Left lung (tissue), 10 donors: Measurements from ENCODE around the gene TP53RK. TPM values are rescaled to one million over a fixed set of nuclear protein-coding genes. Genes with fewer than 3 reads are reported as not detected.
A peak's percentile ranks its signal among the peaks of the same experiment; 100 is the strongest.

ENCODE experiments used
- ATAC-seq: fragments of 200-7000 bp; cut with Tn5 transposase; one replicate; pipeline ENCODE4 v1.9.1; 2020; ENCODE audit warnings: moderate library complexity
- DNase-seq, 4 donors: peaks; one replicate each; pipeline ENCODE4 v3.0.0-alpha.2; 2013 to 2020
- H3K27ac ChIP-seq, 2 donors: fragments of 200-600 bp; sonication (generic) in 1 of 2; one replicate each; pipeline versions ENCODE4 v1.5.0 to v1.8.0; 2020 to 2021
- H3K27me3 ChIP-seq, 2 donors: fragments of 200-600 bp; sonication (generic) in 1 of 2; one replicate each; pipeline versions ENCODE4 v1.5.0 to v1.8.0; 2020 to 2021
- H3K36me3 ChIP-seq, 2 donors: fragments of 200-600 bp; sonication (generic) in 1 of 2; one replicate each; pipeline versions ENCODE4 v1.5.0 to v1.8.0; 2020 to 2021
- H3K4me1 ChIP-seq, 2 donors: fragments of 200-600 bp; one replicate each; pipeline ENCODE4 v1.8.0; 2021
- H3K4me3 ChIP-seq, 2 donors: fragments of 200-600 bp; sonication (generic) in 1 of 2; one replicate each; pipeline versions ENCODE4 v1.5.0 to v1.8.0; 2020 to 2021; ENCODE audit warnings: mild to moderate bottlenecking in 1 of 2
- H3K9me3 ChIP-seq, 2 donors: fragments of 200-600 bp; sonication (generic) in 1 of 2; one replicate each; pipeline versions ENCODE4 v1.5.0 to v1.8.0; 2020 to 2021
- CTCF ChIP-seq, 2 donors: fragments of 200-600 bp; sonication (generic) in 1 of 2; IDR thresholded peaks; one replicate each; pipeline versions ENCODE4 v1.5.0 to v1.8.0; 2021; ENCODE audit warnings: antibody characterized with exemption in 2 of 2
- intact Hi-C, 2 donors: fragments of 100-400 bp; cut with DNase I; formaldehyde crosslinking; loops; one replicate each; pipeline versions ENCODE4 v1.11.2 to v1.14.2; 2022
- polyA plus RNA-seq, 6 donors: library from polyadenylated mRNA; unstranded; fragments of 120-200 nt; gene quantifications; one replicate each; pipeline ENCODE4 v1.2.1, GENCODE V29; 2013; ENCODE audit not compliant: insufficient read length in 6 of 6
- total RNA-seq, 2 donors: library from RNA; stranded (reverse); fragmentation: NEBNext Ultra II Directional; extraction: Animal tissue kit (Norgen Biotek cat#: 25700); gene quantifications; one replicate each; pipeline ENCODE4 v1.2.1, GENCODE V29; 2021
- donor health status: DM: no; HTN: yes; CAD: no.
- donor health status: DM: no; HTN: no; CAD: no.

TP53RK gene
- total and polyA plus RNA-seq, 8 donors, result 9.6 to 19.9 (median 14.0) TPM

- Histone ChIP-seq H3K9me3 (peaks cover 0 to 6% of the 10 kb centered on the region in 2 donors), H3K36me3 (no peaks in the 10 kb centered on the region), H3K4me3 (peak overlapping the region; percentile 52 to 76), H3K27me3 (peaks cover 0 to 26% of the 10 kb centered on the region in 2 donors), H3K4me1 (peaks cover 0 to 15% of the 10 kb centered on the region in 2 donors), H3K27ac (peak overlapping the region; percentile 74 to 78)
- intact Hi-C loops, result no loop called here
- ATAC-seq, result peak; percentile 3
- no peak for TF ChIP-seq CTCF (IDR thresholded peaks at IDR 0.05)
- no peak for DNase-seq
Observed at GRCh38 chr20:46709055-46709458, 19.8 kb upstream of the TP53RK start.

- no peak for ATAC-seq
- H3K27me3 ChIP-seq, result peaks cover 0 to 26% of the 10 kb centered on the region in 2 donors
- H3K27ac ChIP-seq, result no peak overlapping the region
- H3K4me1 ChIP-seq, result peaks cover 0 to 15% of the 10 kb centered on the region in 2 donors
- peaks cover 0 to 6% of the 10 kb centered on the region in 2 donors for H3K9me3 ChIP-seq
- no peak for DNase-seq
- H3K4me3 ChIP-seq, result no peak overlapping the region
- intact Hi-C loops, result no loop called here
- H3K36me3 ChIP-seq, result no peaks in the 10 kb centered on the region
- TF ChIP-seq CTCF (IDR thresholded peaks at IDR 0.05), result no peak
Observed at GRCh38 chr20:46708172-46708860, 19.1 kb upstream of the TP53RK start.

GRCh38 chr20:46706242-46706641 lies 17.0 kb upstream of the TP53RK start:
- ATAC-seq (no peak), DNase-seq (no peak)
- H3K4me3 ChIP-seq, result no peak overlapping the region
- H3K4me1 ChIP-seq, result peaks cover 0 to 8% of the 10 kb centered on the region in 2 donors
- intact Hi-C loops, result no loop called here
- H3K27me3 ChIP-seq, result peaks cover 0 to 26% of the 10 kb centered on the region in 2 donors
- H3K9me3 ChIP-seq, result peaks cover 0 to 6% of the 10 kb centered on the region in 2 donors
- TF ChIP-seq CTCF (IDR thresholded peaks at IDR 0.05), result no peak
- H3K27ac ChIP-seq, result no peak overlapping the region
- H3K36me3 ChIP-seq, result no peaks in the 10 kb centered on the region

- no peak overlapping the region for H3K27ac ChIP-seq
- ATAC-seq, result no peak
- no peak overlapping the region for H3K4me3 ChIP-seq
- no peak for TF ChIP-seq CTCF (IDR thresholded peaks at IDR 0.05)
- no peak for DNase-seq
- intact Hi-C loops, result no loop called here
- peaks cover 0 to 8% of the 10 kb centered on the region in 2 donors for H3K4me1 ChIP-seq
- H3K36me3 ChIP-seq, result no peaks in the 10 kb centered on the region
- H3K9me3 ChIP-seq, result peaks cover 0 to 6% of the 10 kb centered on the region in 2 donors
- H3K27me3 ChIP-seq, result peaks cover 0 to 22% of the 10 kb centered on the region in 2 donors
Observed at GRCh38 chr20:46705378-46705729, 16.1 kb upstream of the TP53RK start.

GRCh38 chr20:46704714-46705377 lies 15.6 kb upstream of the TP53RK start:
- peaks cover 0 to 6% of the 10 kb centered on the region in 2 donors for H3K9me3 ChIP-seq
- no peaks in the 10 kb centered on the region for H3K36me3 ChIP-seq
- ATAC-seq, result no peak
- H3K27ac ChIP-seq, result no peak overlapping the region
- H3K4me1 ChIP-seq, result peaks cover 0 to 6% of the 10 kb centered on the region in 2 donors
- H3K4me3 ChIP-seq, result no peak overlapping the region
- TF ChIP-seq CTCF (IDR thresholded peaks at IDR 0.05), result no peak
- H3K27me3 ChIP-seq, result peaks cover 0 to 17% of the 10 kb centered on the region in 2 donors
- DNase-seq, result no peak
- intact Hi-C loops, result no loop called here
